HL-60 (cell line): ENCODE measurements around the gene CSMD2.

ENCODE experiments used
- DNase-seq, 2 experiments: peaks; one replicate each; pipeline ENCODE4 v3.0.0-alpha.2; 2010 to 2020; ENCODE audit warnings: low read depth in 1 of 2, low spot score in 1 of 2
- H3K27ac ChIP-seq: fragments of 250-450 bp; sonication (Bioruptor Pico); replicated peaks from 2 replicates; pipeline ENCODE4 v1.5.1; 2020; ENCODE audit warnings: mild to moderate bottlenecking, moderate library complexity
- H3K27me3 ChIP-seq: fragments of 250-450 bp; sonication (Bioruptor Pico); 2 replicates; pipeline ENCODE4 v1.5.1; 2021; ENCODE audit warnings: mild to moderate bottlenecking, moderate library complexity; ENCODE audit not compliant: insufficient read depth, poor library complexity, severe bottlenecking
- H3K4me3 ChIP-seq: replicated peaks from 2 replicates; pipeline ENCODE4 v1.5.1; 2011; ENCODE audit warnings: mild to moderate bottlenecking, control low read depth, low read length; ENCODE audit not compliant: insufficient read depth
- GABPA ChIP-seq: IDR thresholded peaks from 2 replicates; pipeline ENCODE4 v1.6.1; 2012; ENCODE audit warnings: low read depth
- POLR2AphosphoS5 ChIP-seq: IDR thresholded peaks from 2 replicates; pipeline ENCODE4 v1.6.1; 2012; ENCODE audit warnings: low read depth
- SPI1 ChIP-seq: IDR thresholded peaks from 2 replicates; pipeline ENCODE4 v1.6.1; 2012; ENCODE audit warnings: low read depth, mild to moderate bottlenecking, borderline replicate concordance
- TF ChIP-seq, protein P1 (sequence below): IDR thresholded peaks from 2 replicates; pipeline ENCODE4 v1.6.1; 2012; ENCODE audit warnings: low read depth; ENCODE audit not compliant: insufficient replicate concordance
- TF ChIP-seq, protein P2 (sequence below): IDR thresholded peaks from one replicate; pipeline ENCODE4 v1.5.1; 2011; ENCODE audit warnings: low read length, control low read depth, inconsistent platforms; ENCODE audit not compliant: insufficient read depth

CSMD2 gene

DNA sequence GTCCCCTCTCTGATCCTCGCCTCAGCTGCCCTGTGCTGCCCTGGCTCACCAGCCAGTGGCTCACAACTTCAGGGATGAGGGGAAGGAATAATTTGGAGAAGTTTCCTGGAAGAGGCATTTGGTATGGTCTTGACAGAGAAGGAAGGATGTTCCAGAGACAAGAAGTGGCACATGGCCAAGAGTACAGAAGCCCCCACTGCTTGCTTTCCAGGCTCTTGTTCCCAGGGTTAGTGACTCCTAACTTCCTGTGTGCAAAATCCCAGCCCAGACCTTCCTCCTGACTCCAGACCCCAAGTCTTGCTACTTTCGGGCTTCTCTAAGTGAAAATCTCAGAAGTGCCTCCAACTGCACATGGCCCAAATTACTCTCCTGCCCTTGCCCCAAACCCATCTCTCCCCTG, 215.5 kb downstream of the CSMD2 start:
- no peak overlapping the region for H3K27ac ChIP-seq
- TF ChIP-seq, protein P1, sequence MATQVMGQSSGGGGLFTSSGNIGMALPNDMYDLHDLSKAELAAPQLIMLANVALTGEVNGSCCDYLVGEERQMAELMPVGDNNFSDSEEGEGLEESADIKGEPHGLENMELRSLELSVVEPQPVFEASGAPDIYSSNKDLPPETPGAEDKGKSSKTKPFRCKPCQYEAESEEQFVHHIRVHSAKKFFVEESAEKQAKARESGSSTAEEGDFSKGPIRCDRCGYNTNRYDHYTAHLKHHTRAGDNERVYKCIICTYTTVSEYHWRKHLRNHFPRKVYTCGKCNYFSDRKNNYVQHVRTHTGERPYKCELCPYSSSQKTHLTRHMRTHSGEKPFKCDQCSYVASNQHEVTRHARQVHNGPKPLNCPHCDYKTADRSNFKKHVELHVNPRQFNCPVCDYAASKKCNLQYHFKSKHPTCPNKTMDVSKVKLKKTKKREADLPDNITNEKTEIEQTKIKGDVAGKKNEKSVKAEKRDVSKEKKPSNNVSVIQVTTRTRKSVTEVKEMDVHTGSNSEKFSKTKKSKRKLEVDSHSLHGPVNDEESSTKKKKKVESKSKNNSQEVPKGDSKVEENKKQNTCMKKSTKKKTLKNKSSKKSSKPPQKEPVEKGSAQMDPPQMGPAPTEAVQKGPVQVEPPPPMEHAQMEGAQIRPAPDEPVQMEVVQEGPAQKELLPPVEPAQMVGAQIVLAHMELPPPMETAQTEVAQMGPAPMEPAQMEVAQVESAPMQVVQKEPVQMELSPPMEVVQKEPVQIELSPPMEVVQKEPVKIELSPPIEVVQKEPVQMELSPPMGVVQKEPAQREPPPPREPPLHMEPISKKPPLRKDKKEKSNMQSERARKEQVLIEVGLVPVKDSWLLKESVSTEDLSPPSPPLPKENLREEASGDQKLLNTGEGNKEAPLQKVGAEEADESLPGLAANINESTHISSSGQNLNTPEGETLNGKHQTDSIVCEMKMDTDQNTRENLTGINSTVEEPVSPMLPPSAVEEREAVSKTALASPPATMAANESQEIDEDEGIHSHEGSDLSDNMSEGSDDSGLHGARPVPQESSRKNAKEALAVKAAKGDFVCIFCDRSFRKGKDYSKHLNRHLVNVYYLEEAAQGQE = no peak
- TF ChIP-seq POLR2AphosphoS5 (no peak), GABPA (no peak), SPI1 (no peak)
- TF ChIP-seq, protein P2, sequence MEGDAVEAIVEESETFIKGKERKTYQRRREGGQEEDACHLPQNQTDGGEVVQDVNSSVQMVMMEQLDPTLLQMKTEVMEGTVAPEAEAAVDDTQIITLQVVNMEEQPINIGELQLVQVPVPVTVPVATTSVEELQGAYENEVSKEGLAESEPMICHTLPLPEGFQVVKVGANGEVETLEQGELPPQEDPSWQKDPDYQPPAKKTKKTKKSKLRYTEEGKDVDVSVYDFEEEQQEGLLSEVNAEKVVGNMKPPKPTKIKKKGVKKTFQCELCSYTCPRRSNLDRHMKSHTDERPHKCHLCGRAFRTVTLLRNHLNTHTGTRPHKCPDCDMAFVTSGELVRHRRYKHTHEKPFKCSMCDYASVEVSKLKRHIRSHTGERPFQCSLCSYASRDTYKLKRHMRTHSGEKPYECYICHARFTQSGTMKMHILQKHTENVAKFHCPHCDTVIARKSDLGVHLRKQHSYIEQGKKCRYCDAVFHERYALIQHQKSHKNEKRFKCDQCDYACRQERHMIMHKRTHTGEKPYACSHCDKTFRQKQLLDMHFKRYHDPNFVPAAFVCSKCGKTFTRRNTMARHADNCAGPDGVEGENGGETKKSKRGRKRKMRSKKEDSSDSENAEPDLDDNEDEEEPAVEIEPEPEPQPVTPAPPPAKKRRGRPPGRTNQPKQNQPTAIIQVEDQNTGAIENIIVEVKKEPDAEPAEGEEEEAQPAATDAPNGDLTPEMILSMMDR = no peak
- no peak overlapping the region for H3K4me3 ChIP-seq
- DNase-seq = no peak
- H3K27me3 ChIP-seq = no peaks in the 10 kb centered on the region

DNA sequence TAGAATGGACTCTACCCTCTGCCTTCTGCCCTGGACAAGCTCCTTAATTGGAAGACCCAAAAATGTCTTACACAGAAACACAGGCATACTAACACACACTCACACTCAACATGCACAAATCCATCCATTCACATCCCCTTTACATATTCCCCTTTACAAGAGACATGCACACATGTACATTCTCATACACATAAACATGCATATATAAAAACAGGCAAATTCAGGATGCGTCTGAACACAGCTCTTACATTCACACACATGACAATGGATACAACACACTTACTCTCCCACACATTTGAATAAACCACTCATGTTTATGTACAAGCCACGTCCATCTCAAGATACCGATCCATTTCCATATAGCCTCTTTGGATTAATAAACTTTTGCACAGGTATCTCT, 216.7 kb downstream of the CSMD2 start:
- no peak for DNase-seq
- Histone ChIP-seq H3K27me3 (no peaks in the 10 kb centered on the region), H3K4me3 (no peak overlapping the region), H3K27ac (no peak overlapping the region)
- no peak for TF ChIP-seq SPI1
- no peak for TF ChIP-seq GABPA
- TF ChIP-seq POLR2AphosphoS5 = no peak
- TF ChIP-seq, protein P1 = no peak
- TF ChIP-seq, protein P2 = no peak

DNA sequence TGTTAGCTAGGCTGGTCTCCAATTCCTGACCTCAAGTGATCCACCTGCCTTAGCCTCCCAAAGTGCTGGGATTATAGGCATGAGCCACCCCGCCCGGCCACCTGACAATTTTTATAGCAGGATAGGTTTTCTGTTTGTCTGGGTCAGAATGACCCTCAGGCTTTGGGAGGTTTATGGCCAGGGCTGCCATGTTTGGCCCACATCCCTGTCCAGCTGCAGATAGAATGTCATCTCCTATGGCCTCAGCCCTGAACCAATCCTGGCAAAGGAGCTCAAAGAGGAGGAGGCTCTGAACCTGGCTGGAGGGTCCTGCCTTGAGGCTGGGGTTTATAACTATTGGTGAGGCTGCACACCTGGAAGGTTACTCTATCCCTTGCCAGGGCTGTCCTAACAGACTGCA, 218.2 kb downstream of the CSMD2 start:
- TF ChIP-seq SPI1 = no peak
- TF ChIP-seq, protein P2 = no peak
- TF ChIP-seq POLR2AphosphoS5 = no peak
- TF ChIP-seq, protein P1 = no peak
- no peak for TF ChIP-seq GABPA
- Histone ChIP-seq H3K27me3 (no peaks in the 10 kb centered on the region), H3K27ac (no peak overlapping the region), H3K4me3 (no peak overlapping the region)
- DNase-seq = no peak
